GM19467 (cell line): ENCODE results near the gene ZNF140.

Experiments used
- ATAC-seq: cut with Tn5 transposase; IDR thresholded peaks from one replicate; pipeline ENCODE4 v1.9.1; 2021; ENCODE audit warnings: mild to moderate bottlenecking, moderate library complexity; ENCODE audit not compliant: unreplicated experiment

ZNF140 gene

DNA sequence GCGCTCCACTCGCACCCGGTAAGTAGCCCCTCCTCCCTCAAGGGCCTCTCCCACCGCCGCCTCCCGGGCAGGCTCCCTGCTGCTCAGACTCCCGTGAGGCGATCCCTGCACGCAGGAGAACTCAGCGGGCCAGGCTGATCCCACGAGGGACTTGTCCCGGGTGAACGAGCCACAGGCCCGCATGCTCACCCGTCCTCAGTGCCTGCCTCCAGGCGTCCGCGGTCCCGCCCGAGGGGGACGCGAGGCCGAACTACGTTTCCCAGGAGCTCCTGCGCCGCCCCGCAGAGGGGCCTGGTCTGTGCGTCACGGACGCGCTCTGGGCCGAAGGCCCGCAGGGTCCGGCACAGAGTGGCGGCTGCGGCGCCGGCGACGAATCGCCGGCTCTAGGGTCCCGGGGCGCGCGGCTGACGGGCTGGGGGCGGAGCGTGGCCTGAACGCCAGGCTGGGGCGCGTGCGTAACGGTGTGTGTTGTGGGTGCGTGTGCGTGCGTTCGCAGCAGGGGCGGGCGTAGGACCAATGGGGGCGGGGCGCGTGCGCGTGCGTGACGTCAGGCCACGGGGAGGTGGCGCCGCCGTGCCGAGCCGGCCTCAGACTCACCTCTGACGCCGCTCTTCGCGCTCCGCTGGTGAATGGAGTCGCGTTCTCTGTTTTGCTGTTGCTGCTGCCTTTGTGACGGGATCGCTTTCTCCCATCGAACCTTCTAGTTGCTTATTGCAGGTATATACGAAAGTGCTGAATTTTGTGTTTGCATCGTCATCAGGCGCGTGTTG, 49.5 kb downstream of the ZNF140 start, which contains the start of the genes ZNF10 and ZNF891:
Gene ZNF10, plus strand, starts transcription at position 590 of the 770 bp plus-strand sequence. CDS start 13,866 bp downstream, outside the sequence.
Gene ZNF891, minus strand, starts transcription at position 237 of the 770 bp plus-strand sequence. CDS start 8,356 bp downstream, outside the sequence.
- ATAC-seq = peak; percentile 96

GRCh38 chr12:133130808-133131128, 50.0 kb downstream of the ZNF140 start:
- ATAC-seq = peak; percentile 4

GRCh38 chr12:133135747-133136146, 55.0 kb downstream of the ZNF140 start:
- ATAC-seq = no peak

DNA sequence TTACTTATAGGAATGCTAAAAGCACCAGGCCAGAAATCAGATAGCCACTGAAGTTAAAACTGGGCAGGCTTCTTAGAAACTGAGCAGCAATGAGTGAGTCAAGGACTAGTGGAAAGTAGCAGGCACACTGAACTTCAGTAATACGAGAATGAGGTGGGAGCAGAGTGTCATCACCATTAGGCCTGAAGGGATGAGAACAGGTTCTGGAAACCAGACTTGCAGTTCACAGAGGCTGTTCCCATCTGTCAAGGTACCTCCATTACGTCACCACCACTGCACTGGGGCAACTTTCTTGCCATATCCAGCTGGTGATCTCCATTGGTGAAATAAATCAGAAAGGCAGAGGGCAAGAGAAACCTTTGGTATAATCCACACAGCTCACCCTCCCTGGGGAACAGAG, 65.3 kb downstream of the ZNF140 start:
- no peak for ATAC-seq

- ATAC-seq = no peak
Observed at GRCh38 chr12:133156125-133156690, 75.5 kb downstream of the ZNF140 start.
